GM10266 (cell line): ENCODE data around the gene IQGAP2.

Source experiments
- DNase-seq: peaks from one replicate; pipeline ENCODE4 v3.0.0; 2012; ENCODE audit errors: extremely low spot score
- CTCF ChIP-seq: IDR thresholded peaks from 2 replicates; pipeline ENCODE4 v1.5.1; 2012; ENCODE audit warnings: mild to moderate bottlenecking, low read depth; ENCODE audit not compliant: control insufficient read depth, insufficient read depth; ENCODE audit errors: missing control alignments

Gene IQGAP2

GRCh38 chr5:76485511-76485910, 82.4 kb downstream of the IQGAP2 start:
- no peak for TF ChIP-seq CTCF
- DNase-seq: no peak

DNA sequence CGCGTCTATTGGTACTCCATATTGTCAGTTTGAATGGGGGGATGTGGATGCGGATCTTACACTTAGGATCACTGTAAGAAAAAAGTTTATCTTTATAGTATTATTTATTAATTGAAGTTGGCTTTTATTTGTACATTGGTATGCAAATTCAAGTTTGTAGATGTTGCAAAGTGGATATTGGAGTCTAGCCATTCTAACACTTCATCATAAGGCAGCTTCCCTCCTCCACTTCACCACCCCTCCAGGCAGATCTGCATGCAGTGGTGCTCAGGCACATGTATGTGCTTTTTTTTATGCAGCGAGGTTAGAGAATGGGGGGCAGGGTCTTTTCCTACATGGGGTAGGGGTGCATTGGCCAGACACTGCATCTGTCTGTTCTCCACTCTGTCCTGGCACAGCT, 84.3 kb downstream of the IQGAP2 start:
- DNase-seq: no peak
- TF ChIP-seq CTCF: no peak

DNA sequence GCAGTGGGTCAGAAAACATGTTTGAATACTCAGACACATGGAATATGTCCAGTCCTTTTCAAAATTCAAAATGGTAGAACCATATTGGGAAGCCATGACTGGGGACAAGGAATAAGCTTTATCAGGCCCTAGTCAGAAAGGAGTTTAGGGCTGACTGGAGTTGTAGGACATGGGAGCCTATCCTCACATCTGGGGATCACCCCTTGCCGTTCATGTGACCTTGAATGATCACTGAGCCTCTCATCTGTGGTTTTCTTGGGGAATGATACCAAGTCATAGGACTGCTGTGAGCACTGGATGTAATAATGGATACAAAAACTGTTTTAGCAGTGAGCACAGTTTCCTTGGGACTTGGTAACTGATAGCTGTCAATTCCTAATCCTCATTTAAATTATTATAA, 84.7 kb downstream of the IQGAP2 start:
- DNase-seq: no peak
- no peak for TF ChIP-seq CTCF

- no peak for DNase-seq
- no peak for TF ChIP-seq CTCF
Observed at GRCh38 chr5:76488969-76489368, 85.9 kb downstream of the IQGAP2 start.

DNA sequence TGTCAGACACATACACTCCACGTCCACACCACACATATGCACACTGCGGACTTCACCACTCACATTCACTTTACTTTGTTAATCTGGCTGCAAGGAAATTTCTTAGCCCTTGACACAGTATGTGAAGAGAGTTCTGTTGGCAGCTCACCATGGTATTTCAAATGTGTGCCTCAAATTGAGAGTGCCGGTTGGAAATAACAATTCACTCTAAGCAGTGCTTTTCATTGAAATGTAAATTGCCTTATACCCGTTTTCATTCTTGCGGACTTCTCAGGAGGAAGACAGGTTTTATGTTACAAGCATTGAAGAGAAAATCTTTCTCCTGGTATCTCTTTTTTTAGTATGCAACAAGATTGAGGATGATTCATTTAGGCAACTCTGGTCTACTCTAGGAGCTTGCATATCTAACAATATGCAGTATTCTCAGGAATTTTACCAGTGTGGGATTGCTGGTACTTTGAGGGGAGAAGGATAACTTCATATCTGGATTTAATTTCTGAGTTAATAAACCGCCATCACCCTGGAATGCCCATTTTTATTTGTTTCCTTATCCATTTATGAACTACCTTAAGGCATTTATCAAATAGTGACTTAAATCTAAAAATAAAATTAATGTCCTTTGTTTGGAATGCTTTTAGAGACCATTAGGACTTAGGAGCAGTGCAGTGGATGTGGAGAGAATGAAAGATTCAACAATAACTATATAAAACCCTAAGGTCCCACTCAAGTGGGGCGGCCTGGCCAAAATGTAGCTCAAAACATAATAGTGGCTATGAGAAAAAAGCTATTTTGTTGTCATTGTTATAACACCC, 87.0 kb downstream of the IQGAP2 start:
- no peak for DNase-seq
- TF ChIP-seq CTCF: no peak

GRCh38 chr5:76490960-76491359, 87.9 kb downstream of the IQGAP2 start:
- TF ChIP-seq CTCF: no peak

GRCh38 chr5:76492819-76493189, 89.7 kb downstream of the IQGAP2 start:
- no peak for DNase-seq
- TF ChIP-seq CTCF: no peak

More at GRCh38 chr5:76490960-76491359, 87.9 kb downstream of the IQGAP2 start:
- DNase-seq: no peak
